ENCODE data around the gene MNS1.
"Not testable (repeated sequence)": the region's sequence is repeated elsewhere in the genome, so short reads cannot be mapped to it uniquely, and the experiment has no call there.

The MNS1 gene

DNA sequence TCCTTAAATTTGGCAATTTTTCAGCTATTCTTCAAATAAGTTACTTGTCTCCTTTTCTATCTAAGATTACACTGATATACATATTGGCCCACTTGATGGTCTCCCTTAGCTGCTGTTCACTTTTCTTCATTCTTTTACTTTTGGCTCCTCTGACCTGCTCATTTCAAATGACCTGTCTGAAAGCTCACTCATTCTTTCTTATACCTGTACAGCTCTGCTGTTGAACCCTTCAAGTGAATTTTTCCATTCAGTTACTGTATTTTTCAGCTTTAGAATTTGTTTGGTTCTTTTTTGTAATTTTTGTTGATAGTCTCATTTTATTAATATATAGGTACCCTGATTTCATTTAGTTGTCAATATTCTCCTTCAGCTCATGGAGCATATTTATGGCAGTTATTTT, 39.7 kb downstream of the MNS1 start:
- no peaks in the 10 kb centered on the region for H3K27me3 ChIP-seq (replicated peaks; ENCODE audit: control insufficient read depth, insufficient read depth, low read length)
- no peak for DNase-seq (ENCODE audit: extremely low read depth, insufficient read length)
- H3K4me3 ChIP-seq (replicated peaks; ENCODE audit: low read depth, low read length): no peak overlapping the region
- peaks cover 2% of the 10 kb centered on the region for H3K36me3 ChIP-seq (ENCODE audit: control insufficient read depth, insufficient read depth, low read length)
- TF ChIP-seq, protein P1, sequence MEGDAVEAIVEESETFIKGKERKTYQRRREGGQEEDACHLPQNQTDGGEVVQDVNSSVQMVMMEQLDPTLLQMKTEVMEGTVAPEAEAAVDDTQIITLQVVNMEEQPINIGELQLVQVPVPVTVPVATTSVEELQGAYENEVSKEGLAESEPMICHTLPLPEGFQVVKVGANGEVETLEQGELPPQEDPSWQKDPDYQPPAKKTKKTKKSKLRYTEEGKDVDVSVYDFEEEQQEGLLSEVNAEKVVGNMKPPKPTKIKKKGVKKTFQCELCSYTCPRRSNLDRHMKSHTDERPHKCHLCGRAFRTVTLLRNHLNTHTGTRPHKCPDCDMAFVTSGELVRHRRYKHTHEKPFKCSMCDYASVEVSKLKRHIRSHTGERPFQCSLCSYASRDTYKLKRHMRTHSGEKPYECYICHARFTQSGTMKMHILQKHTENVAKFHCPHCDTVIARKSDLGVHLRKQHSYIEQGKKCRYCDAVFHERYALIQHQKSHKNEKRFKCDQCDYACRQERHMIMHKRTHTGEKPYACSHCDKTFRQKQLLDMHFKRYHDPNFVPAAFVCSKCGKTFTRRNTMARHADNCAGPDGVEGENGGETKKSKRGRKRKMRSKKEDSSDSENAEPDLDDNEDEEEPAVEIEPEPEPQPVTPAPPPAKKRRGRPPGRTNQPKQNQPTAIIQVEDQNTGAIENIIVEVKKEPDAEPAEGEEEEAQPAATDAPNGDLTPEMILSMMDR (IDR thresholded peaks at IDR 0.05; ENCODE audit: insufficient read depth, low read length, poor library complexity, severe bottlenecking): no peak

DNA sequence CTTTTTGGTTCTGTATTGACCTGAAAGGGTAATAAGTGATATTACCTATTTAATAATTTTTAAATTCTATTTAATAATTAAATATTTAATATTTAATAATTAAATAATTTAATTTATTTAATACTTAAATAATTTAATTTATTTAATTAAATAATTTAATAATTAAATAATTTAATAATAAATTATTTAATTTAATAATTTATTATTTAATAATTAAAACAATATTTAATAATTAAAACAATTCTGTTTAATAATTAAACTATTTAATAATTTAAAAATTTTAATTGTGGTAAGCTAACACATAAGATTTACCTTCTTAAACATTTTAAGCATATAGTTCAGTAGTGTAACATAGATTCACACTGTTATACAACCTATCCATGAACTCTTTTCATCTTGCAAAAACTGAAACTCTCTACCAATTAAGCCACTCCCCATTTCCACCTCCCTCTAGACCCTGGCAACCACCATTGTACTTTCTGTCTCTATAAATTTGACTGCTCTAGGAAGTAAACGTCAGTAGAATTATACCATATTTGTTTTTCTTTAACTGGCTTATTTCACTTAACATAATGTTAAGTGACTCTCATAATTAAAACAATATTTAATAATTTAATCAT, 51.7 kb downstream of the MNS1 start:
- not testable (repeated sequence) for H3K4me3 ChIP-seq (replicated peaks; ENCODE audit: low read depth, low read length); H3K36me3 ChIP-seq (ENCODE audit: control insufficient read depth, insufficient read depth, low read length); H3K27me3 ChIP-seq (replicated peaks; ENCODE audit: control insufficient read depth, insufficient read depth, low read length); DNase-seq (ENCODE audit: extremely low read depth, insufficient read length)

DNA sequence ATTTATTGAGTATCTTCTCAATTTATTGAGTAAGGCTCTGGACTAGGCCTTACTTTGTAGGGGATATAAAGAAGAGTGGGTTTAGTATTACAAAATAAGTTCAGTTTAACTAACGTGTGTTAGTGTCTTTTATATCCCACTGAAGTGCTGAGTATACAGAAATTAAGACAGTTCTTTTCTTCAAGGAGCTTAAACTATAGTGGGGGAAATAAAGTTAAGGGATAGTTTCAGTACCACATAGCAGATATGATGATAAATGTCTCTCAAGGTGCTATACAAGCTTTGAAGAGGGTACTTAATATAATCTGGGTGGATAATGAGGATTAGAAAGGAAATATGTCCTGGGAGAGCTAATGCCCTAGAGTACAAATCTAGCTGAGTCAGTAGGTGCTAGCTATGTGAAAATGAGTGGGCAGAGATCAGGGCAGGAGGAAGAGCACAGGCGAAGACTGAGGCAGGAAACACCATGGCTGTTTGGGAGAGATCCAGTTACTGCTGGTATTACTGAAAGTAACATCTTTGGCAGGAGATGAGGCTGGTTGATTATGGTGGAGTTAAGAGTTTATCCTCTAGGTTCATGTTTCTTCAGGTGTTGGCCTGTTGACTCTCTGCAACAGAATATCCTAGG, 53.7 kb downstream of the MNS1 start:
- TF ChIP-seq, protein P1 (IDR thresholded peaks at IDR 0.05; ENCODE audit: insufficient read depth, low read length, poor library complexity, severe bottlenecking): no peak
- no peak for DNase-seq (ENCODE audit: extremely low read depth, insufficient read length)
- Histone ChIP-seq H3K27me3 (replicated peaks; ENCODE audit: control insufficient read depth, insufficient read depth, low read length) (no peaks in the 10 kb centered on the region), H3K4me3 (replicated peaks; ENCODE audit: low read depth, low read length) (no peak overlapping the region), H3K36me3 (ENCODE audit: control insufficient read depth, insufficient read depth, low read length) (no peaks in the 10 kb centered on the region; the same call in none of the 2 replicates)

DNA sequence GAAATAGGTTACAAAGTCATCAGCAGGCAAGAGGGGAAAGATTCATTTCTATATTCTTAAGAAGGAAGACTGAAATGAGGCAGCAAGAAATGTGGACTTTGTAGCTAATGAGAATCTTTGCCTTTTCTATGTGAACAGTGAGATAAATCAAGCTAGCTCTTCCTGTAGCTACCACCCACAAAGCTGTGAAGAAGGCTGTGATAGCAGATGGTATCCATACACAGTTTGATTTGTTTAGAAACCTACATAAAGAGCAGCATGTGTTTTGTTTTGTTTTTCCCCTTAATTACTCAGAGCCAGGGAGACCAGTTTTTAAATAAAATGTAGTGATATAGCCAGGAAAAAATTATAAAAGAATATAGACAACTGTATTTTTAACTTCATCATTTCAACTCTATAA, 54.2 kb downstream of the MNS1 start:
- peak; percentile 6 for DNase-seq (ENCODE audit: extremely low read depth, insufficient read length)
- Histone ChIP-seq H3K36me3 (ENCODE audit: control insufficient read depth, insufficient read depth, low read length) (no peaks in the 10 kb centered on the region; the same call in none of the 2 replicates), H3K27me3 (replicated peaks; ENCODE audit: control insufficient read depth, insufficient read depth, low read length) (no peaks in the 10 kb centered on the region), H3K4me3 (replicated peaks; ENCODE audit: low read depth, low read length) (no peak overlapping the region)
- TF ChIP-seq, protein P1 (IDR thresholded peaks at IDR 0.05; ENCODE audit: insufficient read depth, low read length, poor library complexity, severe bottlenecking): no peak

DNA sequence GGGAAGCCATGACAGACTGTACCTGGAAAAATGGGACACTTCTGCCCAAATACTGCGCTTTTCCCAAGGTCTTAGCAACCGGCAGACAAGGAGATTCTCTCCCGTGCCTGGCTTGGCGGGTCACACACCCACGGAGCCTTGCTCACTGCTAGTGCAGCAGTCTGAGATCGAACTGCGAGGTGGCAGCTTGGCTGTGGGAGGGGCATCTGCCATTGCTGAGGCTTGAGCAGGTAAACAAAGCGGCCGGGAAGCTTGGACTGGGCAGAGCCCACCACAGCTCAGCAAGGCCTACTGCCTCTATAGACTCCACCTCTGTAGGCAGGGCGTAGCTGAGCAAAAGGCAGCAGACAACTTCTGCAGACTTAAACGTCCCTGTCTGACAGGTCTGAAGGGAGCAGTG, 65.7 kb downstream of the MNS1 start:
- not testable (repeated sequence) for H3K27me3 ChIP-seq (replicated peaks; ENCODE audit: control insufficient read depth, insufficient read depth, low read length); DNase-seq (ENCODE audit: extremely low read depth, insufficient read length); H3K4me3 ChIP-seq (replicated peaks; ENCODE audit: low read depth, low read length)
- H3K36me3 ChIP-seq (ENCODE audit: control insufficient read depth, insufficient read depth, low read length): peaks cover 11% of the 10 kb centered on the region

DNA sequence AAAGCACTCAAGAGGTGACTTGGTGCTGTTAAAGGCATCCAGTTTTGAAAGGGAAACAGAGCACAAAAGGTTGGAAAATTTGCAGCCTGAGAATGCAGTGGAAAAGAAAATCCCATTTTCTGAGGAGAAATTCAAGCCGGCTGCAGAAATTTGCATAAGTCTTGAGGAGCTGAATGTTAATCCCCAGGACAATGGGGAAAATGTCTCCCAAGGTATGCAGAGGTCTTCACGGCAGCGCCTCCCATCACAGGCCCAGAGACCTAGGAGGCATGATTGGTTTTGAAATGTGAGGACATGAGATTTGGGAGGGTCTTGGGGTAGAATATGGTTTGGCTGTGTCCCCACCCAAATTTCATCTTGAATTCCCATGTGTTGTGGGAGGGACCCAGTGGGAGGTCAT, 67.6 kb downstream of the MNS1 start:
- H3K27me3 ChIP-seq (replicated peaks; ENCODE audit: control insufficient read depth, insufficient read depth, low read length); DNase-seq (ENCODE audit: extremely low read depth, insufficient read length); H3K4me3 ChIP-seq (replicated peaks; ENCODE audit: low read depth, low read length): not testable (repeated sequence)
- H3K36me3 ChIP-seq (ENCODE audit: control insufficient read depth, insufficient read depth, low read length): peaks cover 11% of the 10 kb centered on the region

DNA sequence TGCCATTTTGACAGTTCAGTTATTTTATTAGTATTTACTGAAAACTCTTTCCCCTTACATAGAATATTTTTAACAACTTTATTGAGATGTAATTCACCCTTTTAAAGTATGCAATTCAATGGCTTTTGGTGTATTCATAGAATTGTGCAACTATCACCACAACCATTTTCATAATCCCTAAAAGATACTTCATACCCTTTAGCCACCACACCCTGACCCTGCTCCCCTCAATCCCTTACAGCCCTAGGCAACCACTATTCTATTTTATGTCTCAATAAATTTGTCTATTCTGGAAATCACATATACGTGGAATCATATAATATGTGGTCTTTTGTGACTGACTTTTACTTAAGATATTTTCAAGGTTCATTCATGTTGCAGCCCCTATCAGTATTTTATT, 70.0 kb downstream of the MNS1 start:
- DNase-seq (ENCODE audit: extremely low read depth, insufficient read length): no peak
- TF ChIP-seq, protein P1 (IDR thresholded peaks at IDR 0.05; ENCODE audit: insufficient read depth, low read length, poor library complexity, severe bottlenecking): no peak
- H3K36me3 ChIP-seq (ENCODE audit: control insufficient read depth, insufficient read depth, low read length): peaks cover 11% of the 10 kb centered on the region
- H3K27me3 ChIP-seq (replicated peaks; ENCODE audit: control insufficient read depth, insufficient read depth, low read length): no peaks in the 10 kb centered on the region
- no peak overlapping the region for H3K4me3 ChIP-seq (replicated peaks; ENCODE audit: low read depth, low read length)

Measured in GM06990 (cell line).